Colonic mucosa (tissue), 4 donors: Measurements from ENCODE around the gene ENOX2. TPM values are rescaled to one million over a fixed set of nuclear protein-coding genes. Genes with fewer than 3 reads are reported as not detected.
"Not testable (repeated sequence)": the region's sequence is repeated elsewhere in the genome, so short reads cannot be mapped to it uniquely, and the experiment has no call there.

Source experiments
- DNase-seq: peaks from one replicate; pipeline ENCODE4 v3.0.0-alpha.2; 2020
- H3K27ac ChIP-seq: fragments of 200-600 bp; one replicate; pipeline ENCODE4 v1.8.0; 2021
- H3K27me3 ChIP-seq: fragments of 200-600 bp; one replicate; pipeline ENCODE4 v1.8.0; 2021
- H3K36me3 ChIP-seq: fragments of 200-600 bp; one replicate; pipeline ENCODE4 v1.8.0; 2021
- H3K4me1 ChIP-seq: fragments of 200-600 bp; one replicate; pipeline ENCODE4 v1.8.0; 2021; ENCODE audit warnings: mild to moderate bottlenecking
- H3K4me3 ChIP-seq: fragments of 200-600 bp; one replicate; pipeline ENCODE4 v1.8.0; 2021
- H3K9ac ChIP-seq, 2 donors: one replicate each; pipeline ENCODE4 v1.7.0; 2013; ENCODE audit warnings: control low read depth in 2 of 2, low read depth in 2 of 2, low read length in 2 of 2
- H3K9me3 ChIP-seq: fragments of 200-600 bp; one replicate; pipeline ENCODE4 v1.8.0; 2021
- intact Hi-C: fragments of 100-400 bp; cut with DNase I; formaldehyde crosslinking; loops from one replicate; pipeline ENCODE4 v1.14.1; 2022
- total RNA-seq, 2 donors: library from RNA; stranded (reverse); fragmentation: NEBNext Ultra II Directional in 1 of 2; extraction: Animal tissue kit (Norgen Biotek cat#: 25700) in 1 of 2; gene quantifications; one replicate each; pipeline ENCODE4 v1.2.1, GENCODE V29; 2021
- TF ChIP-seq, protein P1 (sequence below): fragments of 200-600 bp; IDR thresholded peaks from one replicate; pipeline ENCODE4 v1.8.0; 2022; ENCODE audit warnings: antibody characterized with exemption, mild to moderate bottlenecking
- donor health status: healthy.
- donor health status: DM: no; HTN: no; CAD: no.
- donor health status: DM: no; HTN: no; CAD: no.

The ENOX2 gene
- total RNA-seq, 2 donors from 2014 or later, result 8.0 to 13.7 TPM

- DNase-seq, result no peak
- Histone ChIP-seq H3K9ac (no peak overlapping the region), H3K4me3 (no peak overlapping the region), H3K9me3 (no peaks in the 10 kb centered on the region), H3K36me3 (no peaks in the 10 kb centered on the region), H3K27me3 (no peaks in the 10 kb centered on the region), H3K27ac (no peak overlapping the region), H3K4me1 (no peaks in the 10 kb centered on the region)
- intact Hi-C loops, result no loop called here
- TF ChIP-seq, protein P1, sequence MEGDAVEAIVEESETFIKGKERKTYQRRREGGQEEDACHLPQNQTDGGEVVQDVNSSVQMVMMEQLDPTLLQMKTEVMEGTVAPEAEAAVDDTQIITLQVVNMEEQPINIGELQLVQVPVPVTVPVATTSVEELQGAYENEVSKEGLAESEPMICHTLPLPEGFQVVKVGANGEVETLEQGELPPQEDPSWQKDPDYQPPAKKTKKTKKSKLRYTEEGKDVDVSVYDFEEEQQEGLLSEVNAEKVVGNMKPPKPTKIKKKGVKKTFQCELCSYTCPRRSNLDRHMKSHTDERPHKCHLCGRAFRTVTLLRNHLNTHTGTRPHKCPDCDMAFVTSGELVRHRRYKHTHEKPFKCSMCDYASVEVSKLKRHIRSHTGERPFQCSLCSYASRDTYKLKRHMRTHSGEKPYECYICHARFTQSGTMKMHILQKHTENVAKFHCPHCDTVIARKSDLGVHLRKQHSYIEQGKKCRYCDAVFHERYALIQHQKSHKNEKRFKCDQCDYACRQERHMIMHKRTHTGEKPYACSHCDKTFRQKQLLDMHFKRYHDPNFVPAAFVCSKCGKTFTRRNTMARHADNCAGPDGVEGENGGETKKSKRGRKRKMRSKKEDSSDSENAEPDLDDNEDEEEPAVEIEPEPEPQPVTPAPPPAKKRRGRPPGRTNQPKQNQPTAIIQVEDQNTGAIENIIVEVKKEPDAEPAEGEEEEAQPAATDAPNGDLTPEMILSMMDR, result no peak
Measured at GRCh38 chrX:130805903-130806302, 97.1 kb downstream of the ENOX2 start.

GRCh38 chrX:130803537-130803936 lies 99.5 kb downstream of the ENOX2 start:
- DNase-seq, result no peak
- intact Hi-C loops, result no loop called here
- Histone ChIP-seq H3K27ac (no peak overlapping the region), H3K4me3 (no peak overlapping the region), H3K9ac (no peak overlapping the region), H3K36me3 (no peaks in the 10 kb centered on the region), H3K27me3 (no peaks in the 10 kb centered on the region), H3K9me3 (no peaks in the 10 kb centered on the region), H3K4me1 (no peaks in the 10 kb centered on the region)
- TF ChIP-seq, protein P1, result no peak

DNA sequence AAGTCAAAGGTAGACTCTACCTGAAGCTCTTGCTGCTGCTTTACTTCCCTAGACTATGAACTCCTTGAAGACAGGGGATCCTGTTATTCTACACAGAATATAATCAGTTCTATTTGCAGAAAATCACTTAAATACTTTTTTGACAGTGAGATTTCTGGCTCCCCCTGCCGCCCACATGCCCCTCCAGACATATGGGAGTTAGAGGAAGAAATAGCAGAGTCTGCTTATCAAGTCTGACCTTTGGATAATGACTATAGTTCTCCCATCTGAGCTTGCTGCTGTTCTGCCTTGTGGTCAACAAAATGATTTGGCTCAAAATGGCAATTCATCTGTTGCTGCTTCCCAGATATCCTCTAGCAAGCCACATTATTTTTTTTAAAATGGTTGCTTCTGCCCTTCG lies 101.1 kb downstream of the ENOX2 start:
- TF ChIP-seq, protein P1, result no peak
- DNase-seq, result no peak

GRCh38 chrX:130799393-130799792 lies 103.6 kb downstream of the ENOX2 start:
- DNase-seq, result no peak
- TF ChIP-seq, protein P1, result no peak
- intact Hi-C loops, result no loop called here
- Histone ChIP-seq H3K4me3 (no peak overlapping the region), H3K9ac (no peak overlapping the region), H3K9me3 (no peaks in the 10 kb centered on the region), H3K27ac (no peak overlapping the region), H3K36me3 (no peaks in the 10 kb centered on the region), H3K27me3 (no peaks in the 10 kb centered on the region), H3K4me1 (no peaks in the 10 kb centered on the region)

More for the DNA sequence above, 101.1 kb downstream of the ENOX2 start:
- Histone ChIP-seq H3K36me3 (no peaks in the 10 kb centered on the region), H3K27ac (no peak overlapping the region), H3K27me3 (no peaks in the 10 kb centered on the region), H3K9ac (no peak overlapping the region), H3K4me1 (no peaks in the 10 kb centered on the region), H3K9me3 (no peaks in the 10 kb centered on the region), H3K4me3 (no peak overlapping the region)
- intact Hi-C loops, result no loop called here

GRCh38 chrX:130793975-130794374 lies 109.0 kb downstream of the ENOX2 start:
- H3K27me3 ChIP-seq, result no peaks in the 10 kb centered on the region
- TF ChIP-seq, protein P1, result no peak
- no peak overlapping the region for H3K27ac ChIP-seq
- intact Hi-C loops, result no loop called here
- H3K36me3 ChIP-seq, result no peaks in the 10 kb centered on the region
- no peak overlapping the region for H3K4me3 ChIP-seq
- H3K9ac ChIP-seq, result no peak overlapping the region
- H3K9me3 ChIP-seq, result no peaks in the 10 kb centered on the region
- no peak for DNase-seq
- no peaks in the 10 kb centered on the region for H3K4me1 ChIP-seq

DNA sequence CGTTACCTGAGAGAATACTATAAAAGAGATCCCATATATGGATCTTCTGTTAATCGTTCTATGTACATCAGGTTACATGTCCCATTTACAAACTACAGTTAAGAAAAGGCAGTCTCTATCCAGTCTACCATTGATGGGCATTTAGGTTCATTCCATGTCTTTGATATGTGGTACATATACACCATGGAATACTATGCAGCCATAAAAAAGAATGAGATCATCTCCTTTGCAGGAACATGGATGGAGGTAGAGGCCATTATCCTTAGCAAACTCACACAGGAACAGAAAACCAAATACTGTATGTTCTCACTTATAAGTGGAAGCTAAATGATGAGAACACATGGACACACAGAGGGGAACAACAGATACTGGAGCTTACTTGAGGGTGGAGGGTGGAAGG lies 111.1 kb downstream of the ENOX2 start:
- H3K9me3 ChIP-seq, H3K36me3 ChIP-seq, H3K4me1 ChIP-seq, H3K9ac ChIP-seq, DNase-seq, H3K27ac ChIP-seq, intact Hi-C loops, H3K27me3 ChIP-seq, H3K4me3 ChIP-seq: not testable (repeated sequence)
